HG02763 (cell line): Measurements from ENCODE around the gene APLP1.
"Not testable (repeated sequence)": the region's sequence is repeated elsewhere in the genome, so short reads cannot be mapped to it uniquely, and the experiment has no call there.

ENCODE experiments used
- ATAC-seq: cut with Tn5 transposase; IDR thresholded peaks from one replicate; pipeline ENCODE4 v1.9.1; 2021; ENCODE audit warnings: mild to moderate bottlenecking, moderate library complexity; ENCODE audit not compliant: unreplicated experiment

APLP1 gene

GRCh38 chr19:35852029-35852780, 16.2 kb upstream of the APLP1 start, which contains the start of gene NPHS1:
TSS of gene NPHS1 (minus strand) at chr19:35852504. CDS start at chr19:35851837, 667 bp downstream.
- ATAC-seq: no peak

- no peak for ATAC-seq
These were observed 15.2 kb upstream of the APLP1 start for GRCh38 chr19:35853038-35853756.

- no peak for ATAC-seq
These were observed 11.7 kb upstream of the APLP1 start, which contains the start of gene KIRREL2 for GRCh38 chr19:35856546-35857149. TSS of gene KIRREL2 (plus strand) at chr19:35856911. CDS start at chr19:35857120, 209 bp downstream.

GRCh38 chr19:35858311-35858710, 10.1 kb upstream of the APLP1 start:
- ATAC-seq: no peak

- ATAC-seq: no peak
These were observed 9.0 kb upstream of the APLP1 start for GRCh38 chr19:35859414-35859813.

GRCh38 chr19:35860436-35860817, 7.9 kb upstream of the APLP1 start:
- ATAC-seq: no peak

GRCh38 chr19:35860818-35861639, 7.3 kb upstream of the APLP1 start:
- no peak for ATAC-seq

- no peak for ATAC-seq
These were observed 6.7 kb upstream of the APLP1 start for GRCh38 chr19:35861640-35862160.

- no peak for ATAC-seq
These were observed 5.8 kb upstream of the APLP1 start for GRCh38 chr19:35862528-35862927.

- no peak for ATAC-seq
These were observed 5.4 kb upstream of the APLP1 start for GRCh38 chr19:35863018-35863417.

- ATAC-seq: no peak
These were observed 501 bp downstream of the APLP1 start for GRCh38 chr19:35868823-35869326.

- ATAC-seq: no peak
These were observed 1.2 kb downstream of the APLP1 start for GRCh38 chr19:35869327-35870123.

- not testable (repeated sequence) for ATAC-seq
These were observed 1.9 kb downstream of the APLP1 start for GRCh38 chr19:35870124-35870736.

GRCh38 chr19:35870798-35871197, 2.4 kb downstream of the APLP1 start:
- no peak for ATAC-seq

- ATAC-seq: no peak
These were observed 3.2 kb downstream of the APLP1 start for GRCh38 chr19:35871611-35872010.

- no peak for ATAC-seq
These were observed 3.8 kb downstream of the APLP1 start for GRCh38 chr19:35872180-35872579.

- ATAC-seq: no peak
These were observed 6.1 kb downstream of the APLP1 start for GRCh38 chr19:35874392-35874930.

- no peak for ATAC-seq
These were observed 10.7 kb downstream of the APLP1 start for GRCh38 chr19:35879068-35879467.

- no peak for ATAC-seq
These were observed 11.5 kb downstream of the APLP1 start for GRCh38 chr19:35879770-35880317.
